GM12891 (cell line): Measurements from ENCODE around the gene C4orf51.

Experiments
- POLR2AphosphoS5 ChIP-seq: IDR thresholded peaks from 2 replicates; pipeline ENCODE4 v1.6.1; 2011; ENCODE audit warnings: low read depth, low read length, control low read depth
- POU2F2 ChIP-seq: IDR thresholded peaks from 2 replicates; pipeline ENCODE4 v1.6.1; 2011; ENCODE audit warnings: low read depth, mild to moderate bottlenecking, control low read depth, low read length, moderate library complexity
- SPI1 ChIP-seq: IDR thresholded peaks from 2 replicates; pipeline ENCODE4 v1.6.1; 2011; ENCODE audit warnings: low read depth, low read length, control low read depth

DNA sequence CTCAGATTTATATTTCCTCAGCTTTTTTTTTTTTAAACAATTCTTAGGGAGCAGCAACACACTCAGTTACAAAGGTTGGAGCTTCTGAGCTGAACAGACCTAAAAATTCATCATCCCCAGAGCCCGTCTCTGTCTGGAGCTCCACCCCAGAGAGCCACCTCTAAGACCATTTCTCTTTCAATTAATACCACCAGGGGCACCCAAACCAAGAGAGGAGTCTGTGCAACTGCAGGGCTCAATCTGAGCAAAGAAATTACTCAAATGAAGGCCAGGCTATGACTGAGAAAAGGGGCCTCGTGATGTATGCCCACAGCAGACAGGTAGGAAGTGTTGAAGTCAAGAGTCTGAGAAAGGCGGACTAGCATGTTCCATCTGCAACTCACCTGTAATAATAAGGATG lies 95.5 kb downstream of the C4orf51 start:
- TF ChIP-seq POLR2AphosphoS5 (no peak), SPI1 (no peak), POU2F2 (no peak)
